Measurements from ENCODE around the gene NPTX1. TPM values are rescaled to one million over a fixed set of nuclear protein-coding genes. Genes with fewer than 3 reads are reported as not detected.

NPTX1 gene
- total and polyA plus RNA-seq, 9 of the 15 experiments (the other 6 are each of a cell fraction or from before 2014, with no cell fraction given): 0.04 TPM; not detected in 8

GRCh38 chr17:80447790-80448189 is 28.6 kb downstream of the NPTX1 start:
- no peak overlapping the region for H3K27ac ChIP-seq (ENCODE audit: extremely low read depth, low read depth, low read length)
- FAIRE-seq (no peak), DNase-seq (ENCODE audit: extremely low read depth in 1 of 4, low spot score in 3 of 4) (no peak), ATAC-seq (no peak)
- no peaks in the 10 kb centered on the region for H3K9me3 ChIP-seq (replicated peaks; ENCODE audit: control insufficient read depth, insufficient read depth, low read depth, low read length)
- H3K9me1 ChIP-seq (ENCODE audit: control insufficient read depth, insufficient read depth, low read length): no peaks in the 10 kb centered on the region
- H3K36me3 ChIP-seq (ENCODE audit: control insufficient read depth, insufficient read depth, low read length): no peaks in the 10 kb centered on the region
- H2AFZ ChIP-seq (ENCODE audit: low read depth, low read length): no peak overlapping the region
- H3K4me1 ChIP-seq (replicated peaks in 1 of 2; ENCODE audit: control insufficient read depth in 2 of 2, insufficient read depth in 2 of 2, low read length in 2 of 2): peaks cover 0 to 37% of the 10 kb centered on the region in 2 experiments; a peak in 2 of 5 replicates
- H3K4me2 ChIP-seq (ENCODE audit: insufficient read depth, low read length): no peak overlapping the region
- POLR2A ChIA-PET: no interaction called here
- H3K27me3 ChIP-seq (ENCODE audit: control insufficient read depth in 2 of 2, insufficient read depth in 2 of 2, low read length in 2 of 2): peaks cover 2 to 58% of the 10 kb centered on the region in 2 experiments; a peak in 2 of 5 replicates
- no peak overlapping the region for H3K9ac ChIP-seq (ENCODE audit: insufficient read depth in 1 of 2, low read depth in 2 of 2, low read length in 2 of 2)
- no peaks in the 10 kb centered on the region for H4K20me1 ChIP-seq (replicated peaks; ENCODE audit: control insufficient read depth, insufficient read depth, low read length)
- TF ChIP-seq, protein P1, sequence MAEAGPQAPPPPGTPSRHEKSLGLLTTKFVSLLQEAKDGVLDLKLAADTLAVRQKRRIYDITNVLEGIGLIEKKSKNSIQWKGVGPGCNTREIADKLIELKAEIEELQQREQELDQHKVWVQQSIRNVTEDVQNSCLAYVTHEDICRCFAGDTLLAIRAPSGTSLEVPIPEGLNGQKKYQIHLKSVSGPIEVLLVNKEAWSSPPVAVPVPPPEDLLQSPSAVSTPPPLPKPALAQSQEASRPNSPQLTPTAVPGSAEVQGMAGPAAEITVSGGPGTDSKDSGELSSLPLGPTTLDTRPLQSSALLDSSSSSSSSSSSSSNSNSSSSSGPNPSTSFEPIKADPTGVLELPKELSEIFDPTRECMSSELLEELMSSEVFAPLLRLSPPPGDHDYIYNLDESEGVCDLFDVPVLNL (CRISPR knock-in tag; IDR thresholded peaks at IDR 0.05; ENCODE audit: low read depth): no peak
- no peak for TF ChIP-seq PHF20 (IDR thresholded peaks at IDR 0.05; ENCODE audit: partially characterized antibody)
- TF ChIP-seq MYNN (IDR thresholded peaks at IDR 0.05): no peak
- no peak for TF ChIP-seq MYNN (CRISPR knock-in tag; IDR thresholded peaks at IDR 0.05)
- TF ChIP-seq TAF9B (IDR thresholded peaks at IDR 0.05; ENCODE audit: partially characterized antibody): no peak
- TF ChIP-seq, protein P2, sequence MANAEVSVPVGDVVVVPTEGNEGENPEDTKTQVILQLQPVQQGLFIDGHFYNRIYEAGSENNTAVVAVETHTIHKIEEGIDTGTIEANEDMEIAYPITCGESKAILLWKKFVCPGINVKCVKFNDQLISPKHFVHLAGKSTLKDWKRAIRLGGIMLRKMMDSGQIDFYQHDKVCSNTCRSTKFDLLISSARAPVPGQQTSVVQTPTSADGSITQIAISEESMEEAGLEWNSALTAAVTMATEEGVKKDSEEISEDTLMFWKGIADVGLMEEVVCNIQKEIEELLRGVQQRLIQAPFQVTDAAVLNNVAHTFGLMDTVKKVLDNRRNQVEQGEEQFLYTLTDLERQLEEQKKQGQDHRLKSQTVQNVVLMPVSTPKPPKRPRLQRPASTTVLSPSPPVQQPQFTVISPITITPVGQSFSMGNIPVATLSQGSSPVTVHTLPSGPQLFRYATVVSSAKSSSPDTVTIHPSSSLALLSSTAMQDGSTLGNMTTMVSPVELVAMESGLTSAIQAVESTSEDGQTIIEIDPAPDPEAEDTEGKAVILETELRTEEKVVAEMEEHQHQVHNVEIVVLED (CRISPR knock-in tag; IDR thresholded peaks at IDR 0.05): no peak
- TF ChIP-seq SMAD4 (CRISPR knock-in tag; conservative IDR thresholded peaks at IDR 0.05): no peak
- TF ChIP-seq ZNF586 (CRISPR knock-in tag; conservative IDR thresholded peaks at IDR 0.05): no peak
- TF ChIP-seq, protein P3, sequence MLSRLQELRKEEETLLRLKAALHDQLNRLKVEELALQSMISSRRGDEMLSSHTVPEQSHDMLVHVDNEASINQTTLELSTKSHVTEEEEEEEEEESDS (CRISPR knock-in tag; IDR thresholded peaks at IDR 0.05): no peak
- no peak for TF ChIP-seq NFXL1 (CRISPR knock-in tag; IDR thresholded peaks at IDR 0.05)
- TF ChIP-seq SRF (CRISPR knock-in tag; IDR thresholded peaks at IDR 0.05): no peak
- TF ChIP-seq, protein P4, sequence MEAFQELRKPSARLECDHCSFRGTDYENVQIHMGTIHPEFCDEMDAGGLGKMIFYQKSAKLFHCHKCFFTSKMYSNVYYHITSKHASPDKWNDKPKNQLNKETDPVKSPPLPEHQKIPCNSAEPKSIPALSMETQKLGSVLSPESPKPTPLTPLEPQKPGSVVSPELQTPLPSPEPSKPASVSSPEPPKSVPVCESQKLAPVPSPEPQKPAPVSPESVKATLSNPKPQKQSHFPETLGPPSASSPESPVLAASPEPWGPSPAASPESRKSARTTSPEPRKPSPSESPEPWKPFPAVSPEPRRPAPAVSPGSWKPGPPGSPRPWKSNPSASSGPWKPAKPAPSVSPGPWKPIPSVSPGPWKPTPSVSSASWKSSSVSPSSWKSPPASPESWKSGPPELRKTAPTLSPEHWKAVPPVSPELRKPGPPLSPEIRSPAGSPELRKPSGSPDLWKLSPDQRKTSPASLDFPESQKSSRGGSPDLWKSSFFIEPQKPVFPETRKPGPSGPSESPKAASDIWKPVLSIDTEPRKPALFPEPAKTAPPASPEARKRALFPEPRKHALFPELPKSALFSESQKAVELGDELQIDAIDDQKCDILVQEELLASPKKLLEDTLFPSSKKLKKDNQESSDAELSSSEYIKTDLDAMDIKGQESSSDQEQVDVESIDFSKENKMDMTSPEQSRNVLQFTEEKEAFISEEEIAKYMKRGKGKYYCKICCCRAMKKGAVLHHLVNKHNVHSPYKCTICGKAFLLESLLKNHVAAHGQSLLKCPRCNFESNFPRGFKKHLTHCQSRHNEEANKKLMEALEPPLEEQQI (IDR thresholded peaks at IDR 0.05): no peak
- TF ChIP-seq E2F3 (CRISPR knock-in tag; IDR thresholded peaks at IDR 0.05): no peak
- no peak for TF ChIP-seq ZNF583 (CRISPR knock-in tag; IDR thresholded peaks at IDR 0.05)
- TF ChIP-seq ZZZ3 (IDR thresholded peaks at IDR 0.05): no peak
- no peak for TF ChIP-seq ZNF316 (IDR thresholded peaks at IDR 0.05)
- 0% methylated on average over 4 of the region's 4 CpGs for WGBS (ENCODE audit: insufficient coverage, low coverage, missing lambda C conversion rate)
- H3K4me3 ChIP-seq: no peak overlapping the region
- in situ Hi-C loops (cut with MboI): no loop called here
- CTCF ChIA-PET (ENCODE audit: low intra/inter-chr PET ratio): no interaction called here
- BruUV-seq (replicated peaks): no TSS peak
- H3K79me2 ChIP-seq (ENCODE audit: control insufficient read depth, insufficient read depth, low read length): no peaks in the 10 kb centered on the region
- intact Hi-C loops (cut with micrococcal nuclease): no loop called here
